ENCODE data around the gene EYA2.

EYA2 gene

GRCh38 chr20:46985671-46986070, 91.0 kb downstream of the EYA2 start:
- DNase-seq, result no peak

DNA sequence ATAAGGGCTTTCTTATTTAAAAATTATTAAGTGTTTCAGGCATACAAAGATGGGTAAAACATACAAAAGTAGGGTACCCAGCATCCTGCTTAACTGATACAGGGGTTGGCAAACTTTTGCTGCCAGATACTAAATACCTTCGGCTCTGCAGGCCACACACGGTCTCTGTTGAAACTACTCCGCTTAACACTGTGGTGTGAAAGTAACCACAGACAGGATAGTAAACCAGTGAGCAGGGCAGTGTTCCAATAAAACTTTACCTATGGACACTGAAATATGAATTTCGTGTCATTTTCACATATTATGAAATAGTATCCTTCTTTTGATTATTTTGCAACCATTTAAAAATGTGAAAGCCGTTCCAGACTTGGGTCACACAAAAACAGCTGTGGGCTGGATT, 92.4 kb downstream of the EYA2 start:
- DNase-seq, result no peak

DNA sequence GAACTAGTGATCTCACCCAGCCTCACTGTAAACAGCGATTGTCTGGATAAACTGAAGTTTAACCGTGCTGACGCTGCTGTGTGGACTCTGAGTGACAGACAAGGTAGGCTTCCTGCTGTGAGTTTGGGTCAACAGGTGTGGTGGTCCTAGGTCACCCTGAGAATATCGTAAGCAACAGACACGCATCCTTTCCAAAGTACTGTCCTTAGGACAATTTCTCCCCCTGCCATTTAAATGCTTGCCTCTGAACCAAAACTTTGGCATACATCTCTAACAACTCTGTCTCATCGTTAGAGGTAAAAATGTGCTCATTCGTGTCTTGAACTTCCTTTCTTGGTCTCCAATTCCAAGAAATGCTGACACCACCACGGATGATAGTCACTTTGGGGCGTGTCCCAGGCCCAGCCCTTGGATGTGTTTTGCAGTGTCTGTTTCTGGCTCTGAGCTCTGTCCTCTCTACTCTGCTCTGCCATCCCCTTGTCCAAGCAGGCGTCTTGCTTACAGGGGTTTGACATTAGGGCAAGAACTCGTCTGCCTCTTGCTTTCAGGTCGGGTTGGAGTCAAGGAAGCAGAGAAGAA, 95.5 kb downstream of the EYA2 start:
- no peak for DNase-seq

DNA sequence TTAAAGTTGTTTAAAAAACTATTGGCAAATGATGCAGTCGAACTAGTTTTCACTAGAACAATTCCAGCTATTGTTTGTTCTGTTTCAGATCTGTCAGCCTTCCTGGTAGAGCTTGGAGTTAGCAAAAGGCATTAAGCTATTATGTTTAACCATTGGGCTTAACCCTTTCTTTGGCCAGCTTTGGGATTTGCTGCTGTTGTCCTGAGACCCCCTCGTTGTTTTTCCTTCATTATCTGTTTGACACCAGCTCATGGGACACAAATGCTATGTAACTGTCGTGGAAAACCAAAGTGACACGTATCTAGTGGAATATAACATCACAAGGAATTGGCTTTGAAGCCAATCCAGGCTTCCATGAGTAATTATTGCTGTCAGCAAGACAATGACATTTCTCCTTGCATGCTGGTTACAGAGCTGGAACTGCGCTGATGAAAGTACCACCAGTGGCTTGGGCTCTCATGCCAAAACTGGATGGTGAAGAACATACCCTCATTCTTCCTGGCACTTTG, 96.0 kb downstream of the EYA2 start:
- DNase-seq, result no peak

GRCh38 chr20:46991168-46991567, 96.5 kb downstream of the EYA2 start:
- no peak for DNase-seq

DNA sequence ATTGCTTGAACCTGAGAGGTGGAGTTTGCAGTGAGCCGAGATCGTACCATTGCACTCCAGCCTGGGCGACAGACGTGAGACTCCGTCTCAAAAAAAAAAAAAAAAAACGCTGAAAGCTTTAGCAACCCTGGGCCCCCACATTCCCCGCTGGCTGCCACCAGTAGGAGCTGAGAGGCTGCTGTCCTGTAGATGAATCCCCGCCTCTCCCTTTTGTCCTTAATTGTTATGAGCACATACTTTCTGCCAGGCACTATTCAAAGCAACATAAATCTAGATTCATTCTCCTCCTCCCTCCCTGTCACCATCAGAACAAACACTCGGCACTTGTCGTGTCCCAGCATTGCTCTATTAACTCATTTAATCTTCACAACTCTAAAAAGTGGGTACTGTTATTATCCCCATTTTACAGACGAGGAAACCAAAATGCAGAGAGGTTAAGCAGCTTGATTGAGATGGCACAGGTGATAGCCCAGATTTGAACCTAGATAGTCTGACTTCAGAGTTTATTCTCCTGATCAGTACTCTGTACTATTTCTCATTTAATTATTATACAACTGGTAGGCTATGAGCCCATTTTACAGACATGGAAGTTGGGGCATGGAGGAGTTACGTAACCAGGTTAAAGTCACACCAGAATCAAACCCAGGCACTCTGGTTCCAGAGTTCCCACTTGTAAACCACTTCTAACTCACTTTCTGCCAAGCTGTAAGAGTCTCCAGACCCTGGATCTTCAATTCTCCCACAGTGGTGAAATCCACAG, 97.4 kb downstream of the EYA2 start:
- no peak for DNase-seq

DNA sequence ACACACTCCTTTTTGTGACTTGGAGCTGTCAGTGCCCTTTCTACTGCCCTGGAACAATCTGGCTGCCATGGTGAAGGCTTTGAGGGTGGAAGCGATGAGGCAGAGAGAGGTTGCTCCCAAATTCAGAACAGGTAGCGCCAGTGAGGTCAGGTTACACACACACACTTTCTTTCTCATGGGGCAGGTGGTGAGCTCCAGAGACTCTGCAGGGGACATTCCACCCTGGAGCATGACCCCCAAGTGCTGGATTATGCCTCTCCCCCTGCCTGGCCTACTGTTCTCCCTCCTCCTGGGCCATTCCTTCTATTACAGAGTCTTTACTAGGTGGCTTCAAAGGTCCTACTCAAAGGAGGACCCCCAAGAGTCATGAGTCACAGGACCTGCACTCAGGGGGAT, 98.0 kb downstream of the EYA2 start:
- no peak for DNase-seq

- DNase-seq, result no peak
These were observed 98.9 kb downstream of the EYA2 start for GRCh38 chr20:46993465-46994095.

GRCh38 chr20:46994341-46994740, 99.7 kb downstream of the EYA2 start:
- DNase-seq, result no peak

DNA sequence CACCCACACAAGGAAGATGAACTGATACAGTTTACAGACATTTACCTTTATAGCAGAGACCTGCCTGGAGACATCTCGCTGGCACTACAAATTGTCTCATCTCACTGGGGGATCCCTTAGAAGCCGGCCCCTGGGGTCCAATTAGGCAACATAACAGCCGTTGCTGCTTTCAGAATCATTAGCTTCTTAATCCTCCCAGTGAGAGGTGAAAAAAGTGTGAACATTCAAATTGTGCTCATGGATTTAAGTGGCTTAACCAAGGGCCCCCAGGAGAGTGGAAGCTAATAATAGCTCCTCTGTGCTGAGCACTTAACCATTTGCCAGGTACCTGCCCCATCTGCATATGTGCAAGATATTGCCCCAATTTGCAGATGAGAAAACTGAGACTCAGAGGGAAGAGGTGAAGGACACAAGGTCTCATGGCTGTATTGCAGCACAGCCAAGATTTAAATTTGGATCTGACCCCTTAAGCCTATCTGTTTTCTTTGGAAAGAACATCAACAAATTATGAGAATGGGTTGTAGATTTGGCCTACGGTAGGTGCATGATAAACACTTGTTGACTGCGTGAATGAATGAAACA, 101.0 kb downstream of the EYA2 start:
- no peak for DNase-seq

DNA sequence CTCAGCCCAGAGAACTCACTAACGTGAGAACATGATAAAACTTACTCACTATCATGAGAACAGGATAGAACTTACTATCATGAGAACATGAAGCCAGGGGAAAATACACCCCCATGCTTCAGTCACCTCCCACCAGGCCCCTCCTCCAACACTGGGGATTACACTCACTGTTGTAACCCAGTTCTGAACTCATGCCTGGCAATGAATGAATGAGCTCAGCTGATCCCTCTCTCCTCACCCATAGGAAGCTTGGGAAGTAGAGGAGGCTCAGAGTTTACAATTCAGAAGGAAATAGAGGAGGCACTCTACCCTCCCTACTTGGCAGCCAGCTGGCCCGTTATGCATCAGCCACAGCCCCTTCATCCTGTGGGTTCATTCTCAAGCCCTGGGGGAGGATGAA, 102.5 kb downstream of the EYA2 start:
- no peak for DNase-seq

- no peak for DNase-seq
These were observed 104.0 kb downstream of the EYA2 start for GRCh38 chr20:46998477-46999240.

GRCh38 chr20:46999801-47000465, 105.3 kb downstream of the EYA2 start:
- DNase-seq, result no peak

GRCh38 chr20:47003223-47003622, 108.6 kb downstream of the EYA2 start:
- DNase-seq, result no peak

GRCh38 chr20:47004179-47004578, 109.5 kb downstream of the EYA2 start:
- DNase-seq, result no peak

- no peak for DNase-seq
These were observed 113.4 kb downstream of the EYA2 start for GRCh38 chr20:47007826-47008655.

DNA sequence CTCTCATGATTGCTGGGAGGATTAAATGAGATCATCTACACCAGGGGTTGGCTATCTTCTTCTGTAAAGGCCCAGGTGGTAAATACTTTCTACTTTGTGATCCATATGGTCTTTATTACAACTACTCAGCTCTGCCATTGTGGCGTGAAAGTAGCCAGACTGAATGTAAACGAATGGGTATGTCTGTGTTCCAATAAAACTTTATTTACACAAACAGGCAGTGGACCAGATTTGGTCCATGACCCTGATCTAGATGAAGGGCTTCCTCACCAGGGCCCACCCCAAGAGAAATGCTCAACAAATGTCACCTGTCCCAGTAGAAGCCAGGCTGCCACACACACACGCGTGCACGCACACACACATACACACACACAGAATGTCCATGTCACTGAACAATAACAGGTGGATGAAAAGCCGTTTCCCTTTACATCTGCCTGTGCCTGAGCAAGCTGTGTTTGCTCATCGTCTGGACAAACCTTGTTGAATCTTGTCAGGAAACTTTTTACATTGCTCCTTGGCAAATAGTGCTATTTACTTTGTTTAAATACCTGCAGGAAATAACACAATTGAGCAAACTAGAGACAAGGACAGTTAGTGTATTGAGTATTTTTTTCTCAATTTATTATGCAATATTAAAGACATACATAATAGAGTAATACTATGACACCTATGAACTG, 114.3 kb downstream of the EYA2 start:
- no peak for DNase-seq

GRCh38 chr20:47009784-47010183, 115.1 kb downstream of the EYA2 start:
- no peak for DNase-seq

DNA sequence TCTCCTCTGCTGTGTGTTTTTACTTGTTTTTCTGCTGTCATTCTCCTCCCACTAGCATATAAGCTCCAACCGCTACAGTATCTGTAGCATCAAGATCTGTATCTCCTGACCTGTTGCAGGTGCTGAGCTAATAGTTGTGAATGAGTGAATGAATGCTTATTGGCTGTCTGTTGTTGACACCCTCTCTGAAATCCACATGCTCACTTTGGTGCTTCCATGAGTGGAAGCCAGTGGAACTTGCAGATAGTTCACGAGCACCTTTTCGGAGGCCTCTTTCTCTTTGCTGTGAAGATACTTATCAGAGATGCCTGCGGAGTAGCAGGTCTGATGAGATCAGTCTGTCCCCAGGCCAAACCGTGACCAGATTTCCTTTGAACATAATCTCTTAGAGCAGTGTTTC, 117.3 kb downstream of the EYA2 start:
- no peak for DNase-seq

- DNase-seq, result no peak
These were observed 119.0 kb downstream of the EYA2 start for GRCh38 chr20:47013606-47014005.

Data from activated T-cell treated with anti-CD3 and anti-CD28 coated beads, Interleukin-2, amount 50 U/mL, for 1 hour (primary cell).